ENCODE measurements around the gene DOCK3. TPM values are rescaled to one million over a fixed set of nuclear protein-coding genes. Genes with fewer than 3 reads are reported as not detected.
A peak's percentile ranks its signal among the peaks of the same experiment; 100 is the strongest.
"Not testable (repeated sequence)": the region's sequence is repeated elsewhere in the genome, so short reads cannot be mapped to it uniquely, and the experiment has no call there.

The DOCK3 gene
- polyA plus RNA-seq, 1 donor, result 2.1 TPM

- DNase-seq, result no peak
Measured at GRCh38 chr3:51373658-51374421, 699.1 kb downstream of the DOCK3 start.

- no peak for DNase-seq
Measured at GRCh38 chr3:51374456-51374855, 699.7 kb downstream of the DOCK3 start.

- no peak for DNase-seq
Measured at GRCh38 chr3:51375136-51375535, 700.4 kb downstream of the DOCK3 start.

GRCh38 chr3:51375571-51375970 lies 700.8 kb downstream of the DOCK3 start:
- DNase-seq, result no peak

GRCh38 chr3:51378065-51378464 lies 703.3 kb downstream of the DOCK3 start:
- DNase-seq, result no peak

GRCh38 chr3:51378726-51379125 lies 704.0 kb downstream of the DOCK3 start:
- no peak for DNase-seq

GRCh38 chr3:51379301-51379700 lies 704.6 kb downstream of the DOCK3 start:
- no peak for DNase-seq

- DNase-seq, result no peak
Measured at GRCh38 chr3:51379746-51380455, 705.2 kb downstream of the DOCK3 start.

GRCh38 chr3:51380601-51381332 lies 706.0 kb downstream of the DOCK3 start:
- no peak for DNase-seq

- no peak for DNase-seq
Measured at GRCh38 chr3:51381333-51381705, 706.6 kb downstream of the DOCK3 start.

GRCh38 chr3:51382076-51382745 lies 707.5 kb downstream of the DOCK3 start:
- DNase-seq, result no peak

GRCh38 chr3:51382947-51383578 lies 708.3 kb downstream of the DOCK3 start:
- no peak for DNase-seq

GRCh38 chr3:51384055-51384725 lies 709.5 kb downstream of the DOCK3 start:
- no peak for DNase-seq

GRCh38 chr3:51384726-51385473 lies 710.2 kb downstream of the DOCK3 start, which contains the start of gene MANF:
TSS of gene MANF (plus strand) at chr3:51385291. CDS start at chr3:51385343, 52 bp downstream.
- DNase-seq, result peak; percentile 97

GRCh38 chr3:51385621-51386091 lies 710.9 kb downstream of the DOCK3 start:
- no peak for DNase-seq

- DNase-seq, result no peak
Measured at GRCh38 chr3:51386159-51386851, 711.6 kb downstream of the DOCK3 start.

GRCh38 chr3:51386852-51387229 lies 712.1 kb downstream of the DOCK3 start:
- DNase-seq, result no peak

- not testable (repeated sequence) for DNase-seq
Measured at GRCh38 chr3:51387281-51387680, 712.6 kb downstream of the DOCK3 start.

GRCh38 chr3:51388286-51389029 lies 713.7 kb downstream of the DOCK3 start:
- no peak for DNase-seq

All from left kidney (tissue), 2 donors.